Activated CD4-positive, alpha-beta T cell treated with anti-CD3 and anti-CD28 coated beads for 48 hours (primary cell): Measurements from ENCODE around the gene HOMER1.
"Not testable (repeated sequence)": the region's sequence is repeated elsewhere in the genome, so short reads cannot be mapped to it uniquely, and the experiment has no call there.

ENCODE experiments used
- DNase-seq: peaks from one replicate; pipeline ENCODE4 v3.0.0-alpha.2; 2020

Gene HOMER1

GRCh38 chr5:79516331-79516730, 2.4 kb upstream of the HOMER1 start:
- DNase-seq = not testable (repeated sequence)

GRCh38 chr5:79514391-79515105, 614 bp upstream of the HOMER1 start:
- DNase-seq = peak; percentile 91

GRCh38 chr5:79513308-79513703, 628 bp downstream of the HOMER1 start:
- no peak for DNase-seq

- DNase-seq = no peak
Observed at GRCh38 chr5:79512471-79513307, 1.2 kb downstream of the HOMER1 start.

- no peak for DNase-seq
Observed at GRCh38 chr5:79512049-79512448, 1.9 kb downstream of the HOMER1 start.

GRCh38 chr5:79510638-79511037, 3.3 kb downstream of the HOMER1 start:
- DNase-seq = no peak

GRCh38 chr5:79509244-79509885, 4.6 kb downstream of the HOMER1 start:
- no peak for DNase-seq

GRCh38 chr5:79508794-79509193, 5.1 kb downstream of the HOMER1 start:
- no peak for DNase-seq

GRCh38 chr5:79508354-79508753, 5.6 kb downstream of the HOMER1 start:
- no peak for DNase-seq

- no peak for DNase-seq
Observed at GRCh38 chr5:79507251-79508205, 6.4 kb downstream of the HOMER1 start.

- DNase-seq = no peak
Observed at GRCh38 chr5:79505138-79505537, 8.8 kb downstream of the HOMER1 start.

- DNase-seq = no peak
Observed at GRCh38 chr5:79503794-79504495, 10.0 kb downstream of the HOMER1 start.

GRCh38 chr5:79499640-79500273, 14.2 kb downstream of the HOMER1 start:
- DNase-seq = no peak

GRCh38 chr5:79495311-79495710, 18.6 kb downstream of the HOMER1 start:
- DNase-seq = no peak

GRCh38 chr5:79493596-79494345, 20.2 kb downstream of the HOMER1 start:
- DNase-seq = no peak

GRCh38 chr5:79491690-79492317, 22.1 kb downstream of the HOMER1 start:
- no peak for DNase-seq

GRCh38 chr5:79490323-79490936, 23.5 kb downstream of the HOMER1 start:
- DNase-seq = no peak

GRCh38 chr5:79489773-79490172, 24.2 kb downstream of the HOMER1 start:
- DNase-seq = no peak

- no peak for DNase-seq
Observed at GRCh38 chr5:79488775-79489174, 25.2 kb downstream of the HOMER1 start.

GRCh38 chr5:79488058-79488457, 25.9 kb downstream of the HOMER1 start:
- DNase-seq = no peak
